ENCODE measurements around the gene POLR3G. TPM values are rescaled to one million over a fixed set of nuclear protein-coding genes. Genes with fewer than 3 reads are reported as not detected.

Gene POLR3G
- total and polyA plus RNA-seq, 10 donors, result 0.93 to 4.3 (median 2.2) TPM

DNA sequence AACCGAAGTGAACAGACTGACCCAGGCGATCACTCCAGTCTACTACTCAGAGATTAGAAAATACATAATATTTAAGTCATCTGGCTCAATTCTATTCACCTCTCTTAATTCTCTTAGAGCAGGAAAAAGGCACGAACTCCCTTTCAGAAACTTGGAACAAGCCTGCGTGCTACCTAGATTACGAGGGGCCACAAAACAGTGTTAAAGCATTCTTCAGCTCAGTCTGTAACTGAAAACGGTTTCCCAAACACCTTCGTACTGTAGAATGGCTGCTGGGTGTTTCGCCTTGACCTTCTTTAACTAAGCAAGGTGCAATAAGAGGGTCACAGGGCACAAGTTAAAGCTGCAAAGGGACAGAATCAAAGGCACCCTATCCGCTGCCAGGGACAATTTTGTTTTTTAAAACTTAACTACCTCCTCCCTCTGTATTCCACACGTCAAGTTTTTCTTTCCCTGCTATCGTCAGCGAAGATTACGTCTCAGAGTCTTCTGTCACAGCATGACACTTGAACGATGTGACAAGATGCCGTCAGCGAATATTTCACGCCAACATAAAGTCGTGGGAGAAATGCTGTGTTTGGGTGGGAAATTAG lies 54.0 kb downstream of the POLR3G start:
- TF ChIP-seq POLR2AphosphoS5 (IDR thresholded peaks at IDR 0.05), result no peak
- TF ChIP-seq, protein P1, sequence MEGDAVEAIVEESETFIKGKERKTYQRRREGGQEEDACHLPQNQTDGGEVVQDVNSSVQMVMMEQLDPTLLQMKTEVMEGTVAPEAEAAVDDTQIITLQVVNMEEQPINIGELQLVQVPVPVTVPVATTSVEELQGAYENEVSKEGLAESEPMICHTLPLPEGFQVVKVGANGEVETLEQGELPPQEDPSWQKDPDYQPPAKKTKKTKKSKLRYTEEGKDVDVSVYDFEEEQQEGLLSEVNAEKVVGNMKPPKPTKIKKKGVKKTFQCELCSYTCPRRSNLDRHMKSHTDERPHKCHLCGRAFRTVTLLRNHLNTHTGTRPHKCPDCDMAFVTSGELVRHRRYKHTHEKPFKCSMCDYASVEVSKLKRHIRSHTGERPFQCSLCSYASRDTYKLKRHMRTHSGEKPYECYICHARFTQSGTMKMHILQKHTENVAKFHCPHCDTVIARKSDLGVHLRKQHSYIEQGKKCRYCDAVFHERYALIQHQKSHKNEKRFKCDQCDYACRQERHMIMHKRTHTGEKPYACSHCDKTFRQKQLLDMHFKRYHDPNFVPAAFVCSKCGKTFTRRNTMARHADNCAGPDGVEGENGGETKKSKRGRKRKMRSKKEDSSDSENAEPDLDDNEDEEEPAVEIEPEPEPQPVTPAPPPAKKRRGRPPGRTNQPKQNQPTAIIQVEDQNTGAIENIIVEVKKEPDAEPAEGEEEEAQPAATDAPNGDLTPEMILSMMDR (IDR thresholded peaks at IDR 0.05 in 8 of 11, conservative IDR thresholded peaks at IDR 0.05 in 3 of 11), result no peak
- no peak for TF ChIP-seq POLR2A (IDR thresholded peaks at IDR 0.05)
- 7 to 10% (median 9%) methylated on average over 18 of the region's 18 CpGs for WGBS, 5 donors
- no peak for DNase-seq
- intact Hi-C loops (cut with DNase I; ENCODE audit: low total_unique reads), result loop anchor here (10.0 kb wide), 1 partner anchor 114 kb away; no protein-coding TSS in a partner anchor
- Histone ChIP-seq H3K9me3 (no peaks in the 10 kb centered on the region), H3K27me3 (replicated peaks in 1 of 7) (peaks cover 0 to 8% (median 0%) of the 10 kb centered on the region in 7 donors), H3K36me3 (peaks cover 0 to 23% (median 14%) of the 10 kb centered on the region in 6 donors), H3K4me3 (peak overlapping the region; percentile 50 to 97 (median 84)), H3K4me1 (peaks cover 6 to 61% (median 37%) of the 10 kb centered on the region in 6 donors), H3K27ac (peak overlapping the region; percentile 66 to 97 (median 94))

DNA sequence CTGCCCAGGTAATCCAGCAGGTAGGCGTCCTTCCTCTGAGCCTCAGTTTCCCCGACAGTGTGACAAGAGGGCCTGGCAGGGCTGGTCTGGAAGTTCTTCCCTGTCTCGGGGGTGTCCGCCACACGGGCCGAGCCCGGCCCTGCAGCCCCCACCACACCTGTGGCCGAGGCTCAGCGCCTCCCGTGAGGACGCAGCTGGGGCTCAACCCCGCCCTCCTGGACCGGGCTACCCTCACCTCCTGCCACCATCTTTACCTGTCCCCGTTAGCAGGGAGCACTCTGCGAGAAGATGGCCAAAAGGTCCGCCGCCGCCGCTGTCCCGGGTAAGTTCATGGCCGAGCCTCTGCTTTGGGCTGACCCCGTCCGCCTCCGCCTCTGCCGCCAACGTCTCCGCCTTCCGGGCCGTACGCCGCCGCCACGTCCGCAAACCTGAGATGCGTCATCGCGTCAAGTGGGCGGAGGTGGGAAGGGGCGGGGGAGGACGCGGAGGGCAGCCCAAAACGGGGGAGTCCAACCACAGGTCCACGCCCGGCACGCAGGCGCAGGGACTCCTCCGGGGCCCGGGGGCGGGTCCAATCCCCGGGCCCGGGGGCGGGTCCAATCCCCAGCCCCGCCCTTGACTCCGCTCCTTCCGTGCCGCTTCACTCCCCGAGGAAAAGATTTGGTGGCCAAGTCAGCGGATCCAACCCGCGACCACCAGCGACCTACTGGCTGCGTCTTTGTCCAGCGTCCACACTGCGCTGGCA lies 54.7 kb downstream of the POLR3G start, which contains the start of gene LYSMD3:
Gene LYSMD3, minus strand, starts transcription at position 391 of the 745 bp plus-strand sequence. CDS start 4,295 bp downstream, outside the sequence.
- Histone ChIP-seq H3K4me1 (peaks cover 6 to 56% (median 37%) of the 10 kb centered on the region in 6 donors), H3K27me3 (replicated peaks in 1 of 7) (peaks cover 0 to 15% (median 4%) of the 10 kb centered on the region in 7 donors), H3K4me3 (peak within 1 kb of the TSS; percentile 50 to 97 (median 84)), H3K27ac (peak within 1 kb of the TSS; percentile 66 to 97 (median 94)), H3K9me3 (no peaks in the 10 kb centered on the region), H3K36me3 (peaks cover 0 to 16% (median 8%) of the 10 kb centered on the region in 6 donors)
- WGBS, 5 donors, result 0 to 1% (median 1%) methylated on average over 55 to 64 of the region's 64 CpGs
- peak; percentile 100 for DNase-seq
- intact Hi-C loops (cut with DNase I; ENCODE audit: low total_unique reads), result loop anchor here (10.0 kb wide), 1 partner anchor 115 kb away; no protein-coding TSS in a partner anchor
- TF ChIP-seq, protein P1 (IDR thresholded peaks at IDR 0.05 in 8 of 11, conservative IDR thresholded peaks at IDR 0.05 in 3 of 11), result peak in 2 of 11 experiments; percentile 2 to 6
- peak; percentile 98 to 99 (median 99) for TF ChIP-seq POLR2AphosphoS5 (IDR thresholded peaks at IDR 0.05)
- TF ChIP-seq POLR2A (IDR thresholded peaks at IDR 0.05), result peak; percentile 27 to 74 (median 38)

DNA sequence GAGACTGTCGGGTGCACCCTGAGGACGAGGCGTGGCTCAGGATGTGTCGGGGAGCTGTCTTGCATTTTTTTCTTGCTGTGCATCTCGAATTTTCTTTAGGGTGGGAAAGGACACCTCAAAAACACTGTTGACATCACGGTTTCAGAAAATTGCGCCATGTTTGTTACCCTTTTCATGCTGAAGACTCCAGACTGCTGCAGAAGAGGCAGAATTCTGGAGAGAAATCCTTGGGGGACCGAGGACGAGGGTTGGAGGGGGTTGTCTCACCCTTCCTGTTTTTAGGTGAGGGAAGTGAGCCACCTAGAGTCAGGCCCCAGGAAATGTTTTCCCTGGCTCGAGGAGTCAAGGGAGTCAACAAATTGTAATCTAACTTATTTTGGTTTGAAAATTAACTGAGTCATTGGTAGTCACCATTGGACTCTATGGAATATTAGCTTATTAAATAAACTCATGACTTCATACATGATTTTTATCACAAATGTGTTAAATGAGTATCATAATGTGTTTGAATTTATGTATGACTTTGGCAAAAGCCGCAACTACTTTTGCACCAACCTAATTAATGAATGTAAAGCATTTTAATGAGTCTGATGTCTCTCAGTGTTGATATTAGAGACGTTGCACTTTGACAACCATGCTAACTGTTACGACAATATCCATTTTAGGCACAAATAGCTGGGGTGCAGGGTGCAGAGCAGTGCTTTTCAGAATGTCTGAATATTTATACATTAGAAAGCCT lies 55.4 kb downstream of the POLR3G start:
- peak overlapping the region; percentile 50 to 97 (median 84) for H3K4me3 ChIP-seq
- peaks cover 0 to 9% (median under 1%) of the 10 kb centered on the region in 6 donors for H3K36me3 ChIP-seq
- H3K27me3 ChIP-seq (replicated peaks in 1 of 7), result peaks cover 0 to 17% (median 6%) of the 10 kb centered on the region in 7 donors
- H3K4me1 ChIP-seq, result peaks cover 6 to 54% (median 37%) of the 10 kb centered on the region in 6 donors
- no peak for DNase-seq
- no peak for TF ChIP-seq POLR2AphosphoS5 (IDR thresholded peaks at IDR 0.05)
- TF ChIP-seq, protein P1 (IDR thresholded peaks at IDR 0.05 in 8 of 11, conservative IDR thresholded peaks at IDR 0.05 in 3 of 11), result peak; percentile 31 to 71 (median 63)
- intact Hi-C loops (cut with DNase I; ENCODE audit: low total_unique reads), result loop anchor here (10.0 kb wide), 1 partner anchor 115 kb away; no protein-coding TSS in a partner anchor
- peak overlapping the region; percentile 53 to 97 (median 94) for H3K27ac ChIP-seq
- no peaks in the 10 kb centered on the region for H3K9me3 ChIP-seq
- 8 to 12% (median 11%) methylated on average over 13 of the region's 13 CpGs for WGBS, 5 donors

Measured in spleen (tissue), 11 donors.